Activated effector memory CD4-positive, alpha-beta T cell treated with anti-CD3 and anti-CD28 coated beads, Interleukin-2, amount 50 U/mL, for 16 hours (primary cell): ENCODE data around the gene RNF212B.
"Not testable (repeated sequence)": the region's sequence is repeated elsewhere in the genome, so short reads cannot be mapped to it uniquely, and the experiment has no call there.

Experiments used
- DNase-seq: peaks from one replicate; pipeline ENCODE4 v3.0.0-alpha.2; 2020

RNF212B gene

GRCh38 chr14:23237772-23238594, at the start of gene RNF212B:
Gene RNF212B (plus strand): TSS chr14:23237936. CDS start chr14:23240346, 2,410 bp downstream.
- peak; percentile 91 for DNase-seq

- no peak for DNase-seq
Measured at GRCh38 chr14:23193432-23193831, 44.3 kb upstream of the RNF212B start.

- no peak for DNase-seq
Measured at GRCh38 chr14:23195552-23196101, 42.1 kb upstream of the RNF212B start.

GRCh38 chr14:23196487-23196886, 41.2 kb upstream of the RNF212B start:
- not testable (repeated sequence) for DNase-seq

GRCh38 chr14:23199141-23199540, 38.6 kb upstream of the RNF212B start:
- not testable (repeated sequence) for DNase-seq

- no peak for DNase-seq
Measured at GRCh38 chr14:23202001-23202400, 35.7 kb upstream of the RNF212B start.

GRCh38 chr14:23206422-23207145, 31.2 kb upstream of the RNF212B start:
- no peak for DNase-seq

GRCh38 chr14:23207146-23207540, 30.6 kb upstream of the RNF212B start:
- DNase-seq, result no peak

- no peak for DNase-seq
Measured at GRCh38 chr14:23208324-23208723, 29.4 kb upstream of the RNF212B start.

GRCh38 chr14:23209651-23210423, 27.9 kb upstream of the RNF212B start:
- no peak for DNase-seq

GRCh38 chr14:23215421-23215820, 22.3 kb upstream of the RNF212B start:
- DNase-seq, result no peak

GRCh38 chr14:23217032-23218020, 20.4 kb upstream of the RNF212B start:
- DNase-seq, result no peak

- DNase-seq, result no peak
Measured at GRCh38 chr14:23219075-23219474, 18.7 kb upstream of the RNF212B start.

GRCh38 chr14:23224958-23225357, 12.8 kb upstream of the RNF212B start:
- not testable (repeated sequence) for DNase-seq

GRCh38 chr14:23227566-23227965, 10.2 kb upstream of the RNF212B start:
- DNase-seq, result no peak

- no peak for DNase-seq
Measured at GRCh38 chr14:23228812-23229211, 8.9 kb upstream of the RNF212B start.

- not testable (repeated sequence) for DNase-seq
Measured at GRCh38 chr14:23232241-23232808, 5.4 kb upstream of the RNF212B start.

- no peak for DNase-seq
Measured at GRCh38 chr14:23240661-23241060, 2.9 kb downstream of the RNF212B start.

GRCh38 chr14:23241061-23241715, 3.5 kb downstream of the RNF212B start:
- DNase-seq, result not testable (repeated sequence)

- no peak for DNase-seq
Measured at GRCh38 chr14:23242076-23242475, 4.3 kb downstream of the RNF212B start.

GRCh38 chr14:23243066-23243465, 5.3 kb downstream of the RNF212B start:
- no peak for DNase-seq
